GM23248 (cell line): ENCODE data around the gene PPT1. TPM values are rescaled to one million over a fixed set of nuclear protein-coding genes. Genes with fewer than 3 reads are reported as not detected.

Experiments
- DNase-seq: peaks from one replicate; pipeline ENCODE4 v3.0.0-alpha.2; 2015
- H2AFZ ChIP-seq: fragments of 200-600 bp; sonication (generic); 2 replicates; pipeline ENCODE4 v1.6.1; 2016; ENCODE audit warnings: antibody characterized with exemption
- H3F3A ChIP-seq: fragments of 200-600 bp; sonication (generic); 2 replicates; pipeline ENCODE4 v1.6.1; 2016; ENCODE audit warnings: mild to moderate bottlenecking, antibody characterized with exemption, mixed run types; ENCODE audit not compliant: insufficient read depth
- H3K27ac ChIP-seq: fragments of 200-600 bp; sonication (generic); 2 replicates; pipeline ENCODE4 v1.5.1; 2016; ENCODE audit warnings: mild to moderate bottlenecking
- H3K27me3 ChIP-seq: fragments of 200-600 bp; sonication (generic); replicated peaks from 2 replicates; pipeline ENCODE4 v1.6.1; 2016; ENCODE audit warnings: mild to moderate bottlenecking; ENCODE audit not compliant: insufficient read depth
- H3K36me3 ChIP-seq: fragments of 200-600 bp; sonication (generic); 2 replicates; pipeline ENCODE4 v1.6.1; 2016; ENCODE audit warnings: low read depth, mild to moderate bottlenecking
- H3K4me1 ChIP-seq: fragments of 200-600 bp; sonication (generic); 2 replicates; pipeline ENCODE4 v1.6.1; 2016; ENCODE audit warnings: mild to moderate bottlenecking; ENCODE audit not compliant: insufficient read depth
- H3K4me2 ChIP-seq: fragments of 200-600 bp; sonication (generic); one replicate; pipeline ENCODE4 v1.6.1; 2016; ENCODE audit warnings: mild to moderate bottlenecking; ENCODE audit not compliant: unreplicated experiment
- H3K4me3 ChIP-seq: fragments of 200-600 bp; sonication (generic); 2 replicates; pipeline ENCODE4 v1.5.1; 2016; ENCODE audit warnings: mild to moderate bottlenecking
- H3K79me2 ChIP-seq: fragments of 200-600 bp; sonication (generic); 2 replicates; pipeline ENCODE4 v1.6.1; 2016; ENCODE audit warnings: mild to moderate bottlenecking; ENCODE audit not compliant: insufficient read depth
- H3K9ac ChIP-seq: fragments of 200-600 bp; sonication (generic); 2 replicates; pipeline ENCODE4 v1.6.1; 2016; ENCODE audit warnings: mild to moderate bottlenecking
- H3K9me2 ChIP-seq: fragments of 200-600 bp; sonication (generic); 2 replicates; pipeline ENCODE4 v1.6.1; 2016; ENCODE audit warnings: mixed run types, mild to moderate bottlenecking, moderate library complexity; ENCODE audit not compliant: insufficient read depth
- H3K9me3 ChIP-seq: fragments of 200-600 bp; sonication (generic); one replicate; pipeline ENCODE4 v1.6.1; 2017; ENCODE audit warnings: low read depth
- H4K20me1 ChIP-seq: fragments of 200-600 bp; sonication (generic); 2 replicates; pipeline ENCODE4 v1.6.0; 2016; ENCODE audit not compliant: insufficient read depth
- EZH2 ChIP-seq: fragments of 200-600 bp; sonication (generic); IDR thresholded peaks from 2 replicates; pipeline ENCODE4 v1.6.1; 2018; ENCODE audit warnings: antibody characterized with exemption, mild to moderate bottlenecking; ENCODE audit not compliant: insufficient read depth, poor library complexity, severe bottlenecking
- EZH2phosphoT487 ChIP-seq: fragments of 200-600 bp; sonication (generic); IDR thresholded peaks from 2 replicates; pipeline ENCODE4 v1.6.1; 2018; ENCODE audit warnings: antibody characterized with exemption, moderate library complexity, mild to moderate bottlenecking, low read depth; ENCODE audit not compliant: insufficient read depth
- WGBS, 2 experiments: methylation state at CpG; one replicate each; pipeline ENCODE4 v1.1.6; 2015 to 2017; ENCODE audit warnings: low lambda C conversion rate in 2 of 2, low coverage in 1 of 2; ENCODE audit errors: missing lambda C conversion rate in 2 of 2; 5-methylcytosine and 5-hydroxymethylcytosine counted together
- in situ Hi-C: fragments of 300-500 bp; cut with MboI; formaldehyde crosslinking; loops from 2 replicates; pipeline ENCODE4 v1.15.0; 2020
- polyA plus RNA-seq: library from polyadenylated mRNA; unstranded; fragments of >200 nt; fragmentation: Nextera tagmentation; extraction: Ambion mirVana; gene quantifications from 2 replicates; pipeline ENCODE4 v1.2.1, GENCODE V29; 2016
- total RNA-seq: library from RNA; depleted of rRNA; stranded (reverse); fragments of >200 nt; shearing (Covaris generic); gene quantifications from 2 replicates; pipeline ENCODE4 v1.2.3, GENCODE V29; 2014

PPT1 gene
- total and polyA plus RNA-seq, 2 experiments from 2014 or later = 38.3 to 54.0 TPM

DNA sequence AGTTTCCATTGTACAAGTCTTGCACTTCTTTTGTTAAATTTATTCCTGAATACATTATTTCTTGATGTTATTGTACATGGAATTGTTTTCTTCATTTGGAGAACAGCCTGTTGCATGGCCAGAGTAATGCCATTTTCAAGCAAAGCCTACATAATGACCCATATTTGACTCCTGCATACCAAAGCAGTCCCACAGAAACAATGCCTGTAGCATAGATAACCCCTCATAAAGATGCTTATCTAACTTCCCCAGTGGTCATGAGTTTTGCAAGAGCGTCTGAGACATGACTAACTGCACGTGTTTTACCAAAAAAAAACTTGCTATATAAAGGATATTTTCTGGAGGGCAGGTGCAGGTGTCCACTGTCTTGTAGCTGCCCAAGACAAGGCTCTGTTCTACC, 33.8 kb upstream of the PPT1 start:
- WGBS, 2 experiments = 65 to 74% methylated on average over 2 of the region's 2 CpGs
- no peak for DNase-seq
- H3K4me2 ChIP-seq = no peak overlapping the region

DNA sequence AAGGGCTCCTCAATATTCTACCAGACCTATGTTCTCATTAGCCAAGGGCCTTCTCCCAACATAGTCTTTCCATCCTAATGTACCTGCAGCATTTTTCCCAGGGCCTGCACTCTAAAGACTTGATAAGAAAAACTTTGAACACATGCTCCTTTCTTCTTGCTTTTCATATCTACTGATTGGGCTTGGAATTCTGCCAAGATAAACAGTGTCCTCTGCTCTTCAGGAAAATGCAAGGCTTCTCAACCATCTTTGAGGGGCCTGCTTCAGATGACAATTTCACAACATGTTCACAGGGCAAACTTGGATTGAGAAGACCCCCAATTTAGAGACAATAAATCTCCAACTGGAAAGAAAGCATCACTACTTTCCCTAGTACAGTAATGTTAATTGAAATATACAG, 25.8 kb upstream of the PPT1 start:
- Histone ChIP-seq H3K27ac (no peak overlapping the region), H3K4me2 (no peak overlapping the region), H2AFZ (no peak overlapping the region), H3K9me3 (no peaks in the 10 kb centered on the region), H3K36me3 (no peaks in the 10 kb centered on the region), H3K27me3 (peaks cover 16% of the 10 kb centered on the region), H3K4me1 (no peaks in the 10 kb centered on the region), H3K9ac (no peak overlapping the region), H3K79me2 (no peaks in the 10 kb centered on the region), H3F3A (no peaks in the 10 kb centered on the region), H3K4me3 (no peak overlapping the region), H3K9me2 (no peaks in the 10 kb centered on the region), H4K20me1 (no peaks in the 10 kb centered on the region)
- TF ChIP-seq EZH2phosphoT487 (no peak), EZH2 (no peak)
- DNase-seq = no peak
- in situ Hi-C loops = no loop called here

More for the DNA sequence above, 33.8 kb upstream of the PPT1 start:
- H3K36me3 ChIP-seq = no peaks in the 10 kb centered on the region
- no peak overlapping the region for H3K27ac ChIP-seq
- no peak overlapping the region for H3K4me3 ChIP-seq
- H3K9ac ChIP-seq = no peak overlapping the region
- no peaks in the 10 kb centered on the region for H4K20me1 ChIP-seq
- H3F3A ChIP-seq = no peaks in the 10 kb centered on the region
- H2AFZ ChIP-seq = no peak overlapping the region
- TF ChIP-seq EZH2phosphoT487 (no peak), EZH2 (no peak)
- no peaks in the 10 kb centered on the region for H3K4me1 ChIP-seq
- peaks cover 11% of the 10 kb centered on the region; the same call in 1 of the 2 replicates for H3K27me3 ChIP-seq
- H3K9me3 ChIP-seq = no peaks in the 10 kb centered on the region
- no peaks in the 10 kb centered on the region for H3K9me2 ChIP-seq
- no peaks in the 10 kb centered on the region for H3K79me2 ChIP-seq
- in situ Hi-C loops = no loop called here

DNA sequence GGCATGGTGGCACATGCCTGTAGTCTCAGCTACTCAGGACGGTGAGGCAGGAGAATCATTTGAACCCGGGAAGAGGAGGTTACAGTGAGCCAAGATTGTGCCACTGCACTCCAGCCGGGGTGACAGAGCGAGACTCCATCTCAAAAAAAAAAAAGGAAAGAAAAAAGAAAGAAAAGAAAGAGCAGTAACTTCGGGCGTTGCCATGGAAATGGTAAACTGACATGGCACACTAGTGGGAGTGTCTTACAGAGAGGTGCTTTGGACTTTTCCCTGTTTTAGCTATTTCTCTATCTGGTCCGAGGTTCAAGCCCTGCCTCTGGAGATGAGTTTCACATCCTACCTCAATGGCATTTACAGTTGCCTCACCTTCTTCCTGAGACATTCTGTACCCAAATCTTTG, 23.1 kb upstream of the PPT1 start:
- Histone ChIP-seq H3K9me3 (no peaks in the 10 kb centered on the region), H3K27ac (no peak overlapping the region), H3K36me3 (no peaks in the 10 kb centered on the region), H3K9ac (no peak overlapping the region), H3K27me3 (peaks cover 23% of the 10 kb centered on the region), H3K4me3 (no peak overlapping the region), H4K20me1 (no peaks in the 10 kb centered on the region), H3K4me1 (no peaks in the 10 kb centered on the region), H3K9me2 (no peaks in the 10 kb centered on the region), H3K79me2 (no peaks in the 10 kb centered on the region), H2AFZ (no peak overlapping the region), H3F3A (no peaks in the 10 kb centered on the region), H3K4me2 (no peak overlapping the region)
- TF ChIP-seq EZH2phosphoT487 = no peak
- TF ChIP-seq EZH2 = no peak
- no peak for DNase-seq
- in situ Hi-C loops = no loop called here
- 57 to 60% methylated on average over 7 of the region's 7 CpGs for WGBS, 2 experiments

DNA sequence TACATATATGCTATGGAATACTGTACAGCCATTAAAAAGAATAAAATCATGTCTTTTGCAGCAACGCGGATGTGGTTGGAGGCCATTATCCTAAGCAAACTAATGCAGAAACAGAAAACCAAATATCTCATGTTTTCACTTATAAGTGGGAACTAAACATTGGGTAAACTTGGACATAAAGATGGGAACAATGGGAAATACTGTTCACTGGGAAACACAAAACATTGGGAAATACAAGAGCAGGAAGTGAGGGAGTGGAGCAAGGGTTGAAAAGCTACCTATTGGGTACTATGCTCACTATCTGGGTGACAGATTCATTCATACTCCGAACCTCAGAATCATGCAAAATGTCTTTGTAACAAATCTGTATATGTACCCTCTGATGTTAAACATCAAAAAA, 17.3 kb upstream of the PPT1 start:
- TF ChIP-seq EZH2phosphoT487 (no peak), EZH2 (no peak)
- H3K27me3 ChIP-seq = peaks cover 26% of the 10 kb centered on the region
- no peaks in the 10 kb centered on the region for H3K79me2 ChIP-seq
- H3K9ac ChIP-seq = no peak overlapping the region
- H3K4me1 ChIP-seq = no peaks in the 10 kb centered on the region
- no peaks in the 10 kb centered on the region for H3K36me3 ChIP-seq
- no peaks in the 10 kb centered on the region for H3K9me2 ChIP-seq
- no peak overlapping the region for H2AFZ ChIP-seq
- H3K9me3 ChIP-seq = no peaks in the 10 kb centered on the region
- no peaks in the 10 kb centered on the region for H3F3A ChIP-seq
- H3K27ac ChIP-seq = no peak overlapping the region
- no peak for DNase-seq
- WGBS, 2 experiments = 58 to 69% methylated on average over 3 of the region's 3 CpGs
- in situ Hi-C loops = no loop called here
- H3K4me2 ChIP-seq = no peak overlapping the region
- H4K20me1 ChIP-seq = no peaks in the 10 kb centered on the region
- no peak overlapping the region for H3K4me3 ChIP-seq

DNA sequence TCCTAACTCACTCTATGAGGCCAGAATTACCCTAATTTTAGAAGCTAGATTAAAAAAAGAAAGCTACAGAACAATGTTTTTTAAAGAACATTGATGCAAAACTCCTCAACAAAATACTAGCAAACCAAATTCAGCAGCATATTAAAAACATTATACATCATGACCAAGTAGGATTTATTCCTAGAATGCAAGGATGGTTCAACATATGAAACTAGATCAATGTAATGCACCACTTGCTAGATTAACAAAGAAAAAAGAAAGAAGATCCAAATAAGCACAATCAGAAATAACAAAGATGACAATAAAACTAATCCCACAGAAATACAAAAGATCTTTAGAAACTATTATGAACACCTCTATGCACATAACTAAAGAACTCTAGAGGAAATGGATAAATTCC, 13.3 kb upstream of the PPT1 start:
- peaks cover 14% of the 10 kb centered on the region for H3K27me3 ChIP-seq
- no peak overlapping the region for H3K4me3 ChIP-seq
- in situ Hi-C loops = no loop called here
- H3K27ac ChIP-seq = no peak overlapping the region
- no peaks in the 10 kb centered on the region for H3K9me2 ChIP-seq
- H3K9ac ChIP-seq = no peak overlapping the region
- TF ChIP-seq EZH2 = no peak
- TF ChIP-seq EZH2phosphoT487 = no peak
- no peaks in the 10 kb centered on the region for H4K20me1 ChIP-seq
- no peaks in the 10 kb centered on the region for H3K36me3 ChIP-seq
- no peak overlapping the region for H3K4me2 ChIP-seq
- no peaks in the 10 kb centered on the region for H3K4me1 ChIP-seq
- no peak overlapping the region for H2AFZ ChIP-seq
- no peaks in the 10 kb centered on the region for H3F3A ChIP-seq
- no peak for DNase-seq
- H3K79me2 ChIP-seq = no peaks in the 10 kb centered on the region
- H3K9me3 ChIP-seq = no peaks in the 10 kb centered on the region
